Mucosa of descending colon (tissue), 3 donors: Measurements from ENCODE around the gene PLEKHH3. TPM values are rescaled to one million over a fixed set of nuclear protein-coding genes. Genes with fewer than 3 reads are reported as not detected.
A peak's percentile ranks its signal among the peaks of the same experiment; 100 is the strongest.

Source experiments
- ATAC-seq: fragments of 200-7000 bp; cut with Tn5 transposase; one replicate; pipeline ENCODE4 v1.9.1; 2020; ENCODE audit warnings: mild to moderate bottlenecking, moderate library complexity
- DNase-seq, 3 donors: peaks; one replicate each; pipeline ENCODE4 v3.0.0-alpha.2; 2020
- H3K36me3 ChIP-seq: fragments of 200-600 bp; one replicate; pipeline ENCODE4 v1.8.0; 2021; ENCODE audit warnings: low read depth, mild to moderate bottlenecking
- H3K4me1 ChIP-seq: fragments of 200-600 bp; one replicate; pipeline ENCODE4 v1.8.0; 2021; ENCODE audit warnings: low read depth, mild to moderate bottlenecking
- H3K4me3 ChIP-seq: fragments of 200-600 bp; one replicate; pipeline ENCODE4 v1.8.0; 2021; ENCODE audit warnings: mild to moderate bottlenecking
- H3K9me3 ChIP-seq: fragments of 200-600 bp; one replicate; pipeline ENCODE4 v1.8.0; 2021; ENCODE audit warnings: mild to moderate bottlenecking
- CTCF ChIP-seq: fragments of 200-600 bp; IDR thresholded peaks from one replicate; pipeline ENCODE4 v1.8.0; 2022; ENCODE audit warnings: antibody characterized with exemption, mild to moderate bottlenecking
- intact Hi-C, 2 donors: fragments of 100-400 bp; cut with DNase I in 1 of 2; cut with micrococcal nuclease in 1 of 2; formaldehyde crosslinking; loops; one replicate each; pipeline versions ENCODE4 v1.11.0 to v1.11.1; 2022; cut with DNase I, micrococcal nuclease
- total RNA-seq, 3 donors: library from RNA; stranded (reverse); fragmentation: NEBNext Ultra II Directional in 2 of 3; extraction: Animal tissue kit (Norgen Biotek cat#: 25700) in 2 of 3; gene quantifications; one replicate each; pipeline versions ENCODE4 v1.2.1 to v1.2.4, GENCODE V29; 2021 to 2023
- donor health status: DM: no; HTN: no; CAD: no; lungs with moderate emphysema.
- donor health status: DM: no; HTN: no; CAD: no.
- donor health status: DM: no; HTN: yes; CAD: no.

The PLEKHH3 gene
- total RNA-seq, 3 donors from 2014 or later: 4.3 to 27.5 (median 10.4) TPM

GRCh38 chr17:42686520-42687128 is 9.8 kb upstream of the PLEKHH3 start:
- no peak for TF ChIP-seq CTCF
- H3K4me1 ChIP-seq: peaks cover 26% of the 10 kb centered on the region
- no peaks in the 10 kb centered on the region for H3K36me3 ChIP-seq
- no peak overlapping the region for H3K4me3 ChIP-seq
- intact Hi-C loops: no loop called here
- no peak for ATAC-seq
- no peaks in the 10 kb centered on the region for H3K9me3 ChIP-seq
- DNase-seq: no peak

GRCh38 chr17:42685831-42686230 is 9.0 kb upstream of the PLEKHH3 start:
- H3K36me3 ChIP-seq: no peaks in the 10 kb centered on the region

GRCh38 chr17:42684929-42685556 is 8.2 kb upstream of the PLEKHH3 start:
- no peak overlapping the region for H3K4me3 ChIP-seq
- intact Hi-C loops: no loop called here
- TF ChIP-seq CTCF: no peak
- ATAC-seq (no peak), DNase-seq (no peak)
- no peaks in the 10 kb centered on the region for H3K9me3 ChIP-seq
- peaks cover 38% of the 10 kb centered on the region for H3K4me1 ChIP-seq
- H3K36me3 ChIP-seq: no peaks in the 10 kb centered on the region

More at GRCh38 chr17:42685831-42686230, 9.0 kb upstream of the PLEKHH3 start:
- ATAC-seq (no peak), DNase-seq (no peak)
- no peak for TF ChIP-seq CTCF
- Histone ChIP-seq H3K4me3 (no peak overlapping the region), H3K9me3 (no peaks in the 10 kb centered on the region), H3K4me1 (peaks cover 32% of the 10 kb centered on the region)
- intact Hi-C loops: no loop called here

- H3K36me3 ChIP-seq: no peaks in the 10 kb centered on the region
- intact Hi-C loops: no loop called here
- ATAC-seq: peak; percentile 13
- peaks cover 52% of the 10 kb centered on the region for H3K4me1 ChIP-seq
- no peaks in the 10 kb centered on the region for H3K9me3 ChIP-seq
- H3K4me3 ChIP-seq: no peak overlapping the region
- TF ChIP-seq CTCF: no peak
- peak in 1 of 3 donors; percentile 68 for DNase-seq
These were observed 6.7 kb upstream of the PLEKHH3 start for GRCh38 chr17:42683407-42684034.

- peak in 2 of 3 donors; percentile 55 to 72 for DNase-seq
- TF ChIP-seq CTCF: no peak
- peak; percentile 6 for ATAC-seq
- Histone ChIP-seq H3K36me3 (no peaks in the 10 kb centered on the region), H3K9me3 (no peaks in the 10 kb centered on the region), H3K4me1 (peaks cover 55% of the 10 kb centered on the region), H3K4me3 (no peak overlapping the region)
- intact Hi-C loops: no loop called here
These were observed 6.1 kb upstream of the PLEKHH3 start for GRCh38 chr17:42682722-42683403.
